Measurements from ENCODE around the gene PALM3. TPM values are rescaled to one million over a fixed set of nuclear protein-coding genes. Genes with fewer than 3 reads are reported as not detected.
"Not testable (repeated sequence)": the region's sequence is repeated elsewhere in the genome, so short reads cannot be mapped to it uniquely, and the experiment has no call there.

Gene PALM3
- total and polyA plus RNA-seq, 2 donors (not counting 3 experiments of a cell fraction or from before 2014, with no cell fraction given), result 0.08 to 0.31 TPM

- peaks cover 6% of the 10 kb centered on the region for H3K4me1 ChIP-seq (ENCODE audit: control insufficient read depth, extremely low read depth, insufficient read depth, low read length)
- DNase-seq (ENCODE audit: low read depth, low spot score), result no peak
- no peak overlapping the region for H3K27ac ChIP-seq (ENCODE audit: insufficient read depth, low read depth, low read length)
- no peak for FAIRE-seq
- H3K4me2 ChIP-seq (ENCODE audit: insufficient read depth, low read length), result no peak overlapping the region
- H3K9me3 ChIP-seq (replicated peaks; ENCODE audit: control insufficient read depth, insufficient read depth, low read length), result no peaks in the 10 kb centered on the region
- no peak overlapping the region for H2AFZ ChIP-seq (ENCODE audit: low read depth, low read length)
- ChIA-PET CTCF (interaction anchor here (1.1 to 2.9 kb wide), 4 partner anchors 13 to 36 kb away, joined by 3 to 10 read pairs (median 6); partner anchors contain the start of gene MISP3), POLR2A (no interaction called here)
- peaks cover 0 to 2% of the 10 kb centered on the region in 2 experiments for H3K27me3 ChIP-seq (ENCODE audit: control insufficient read depth in 2 of 2, insufficient read depth in 2 of 2, low read length in 2 of 2)
- H3K9me1 ChIP-seq (replicated peaks; ENCODE audit: control insufficient read depth, extremely low read depth, insufficient read depth, low read length), result no peaks in the 10 kb centered on the region
- H3K79me2 ChIP-seq (ENCODE audit: control insufficient read depth, insufficient read depth, low read length), result no peaks in the 10 kb centered on the region
- BruUV-seq (replicated peaks), result no TSS peak
- no peak overlapping the region for H3K4me3 ChIP-seq (replicated peaks in 1 of 3; ENCODE audit: insufficient read depth in 1 of 3, low read depth in 1 of 3, low read length in 3 of 3)
- H3K36me3 ChIP-seq (ENCODE audit: control insufficient read depth in 2 of 2, extremely low read depth in 1 of 2, insufficient read depth in 2 of 2, low read length in 2 of 2), result no peaks in the 10 kb centered on the region
- intact Hi-C loops (cut with micrococcal nuclease), result no loop called here
- H4K20me1 ChIP-seq (replicated peaks; ENCODE audit: control insufficient read depth, extremely low read depth, insufficient read depth, low read length), result no peaks in the 10 kb centered on the region
- TF ChIP-seq MYC (IDR thresholded peaks at IDR 0.05; ENCODE audit: low read depth, low read length) (no peak), FOS (IDR thresholded peaks at IDR 0.05; ENCODE audit: borderline replicate concordance, insufficient read depth, low read length) (no peak), GATA2 (IDR thresholded peaks at IDR 0.05; ENCODE audit: insufficient read depth, insufficient read length, low read depth, low read length) (no peak), EZH2 (IDR thresholded peaks at IDR 0.05; ENCODE audit: borderline replicate concordance, low read depth, low read length, severe bottlenecking) (no peak), POLR2AphosphoS5 (IDR thresholded peaks at IDR 0.05; ENCODE audit: insufficient read depth, low read depth, low read length) (no peak), JUN (IDR thresholded peaks at IDR 0.05; ENCODE audit: borderline replicate concordance, insufficient read depth, insufficient read length, low read depth) (no peak), POLR2A (IDR thresholded peaks at IDR 0.05; ENCODE audit: low read depth, low read length) (no peak), CTCF (IDR thresholded peaks at IDR 0.05; ENCODE audit: extremely low read depth in 1 of 2, insufficient read depth in 1 of 2, low read depth in 1 of 2, low read length in 2 of 2) (no peak), MAX (IDR thresholded peaks at IDR 0.05; ENCODE audit: insufficient read depth, insufficient read length) (no peak)
- dilution Hi-C loops (cut with MboI; ENCODE audit: extremely low pct_ligation_motif_present, low sequenced_read_pairs), result no loop called here
- no peak overlapping the region for H3K9ac ChIP-seq (replicated peaks; ENCODE audit: extremely low read depth, insufficient read depth, low read length)
These were observed 26.2 kb downstream of the PALM3 start for GRCh38 chr19:14035706-14036105.

GRCh38 chr19:14035159-14035558, 26.7 kb downstream of the PALM3 start:
- FAIRE-seq; H3K27ac ChIP-seq (ENCODE audit: insufficient read depth, low read depth, low read length); BruUV-seq (replicated peaks): not testable (repeated sequence)

More at GRCh38 chr19:14035159-14035558, 26.7 kb downstream of the PALM3 start:
- H3K9me3 ChIP-seq (replicated peaks; ENCODE audit: control insufficient read depth, insufficient read depth, low read length); H3K4me1 ChIP-seq (ENCODE audit: control insufficient read depth, extremely low read depth, insufficient read depth, low read length); POLR2A ChIA-PET; H3K79me2 ChIP-seq (ENCODE audit: control insufficient read depth, insufficient read depth, low read length); H4K20me1 ChIP-seq (replicated peaks; ENCODE audit: control insufficient read depth, extremely low read depth, insufficient read depth, low read length); intact Hi-C loops (cut with micrococcal nuclease); H2AFZ ChIP-seq (ENCODE audit: low read depth, low read length); H3K36me3 ChIP-seq (ENCODE audit: control insufficient read depth in 2 of 2, extremely low read depth in 1 of 2, insufficient read depth in 2 of 2, low read length in 2 of 2); H3K9me1 ChIP-seq (replicated peaks; ENCODE audit: control insufficient read depth, extremely low read depth, insufficient read depth, low read length); H3K4me2 ChIP-seq (ENCODE audit: insufficient read depth, low read length); DNase-seq (ENCODE audit: low read depth, low spot score); dilution Hi-C loops (cut with MboI; ENCODE audit: extremely low pct_ligation_motif_present, low sequenced_read_pairs); H3K27me3 ChIP-seq (ENCODE audit: control insufficient read depth in 2 of 2, insufficient read depth in 2 of 2, low read length in 2 of 2); H3K9ac ChIP-seq (replicated peaks; ENCODE audit: extremely low read depth, insufficient read depth, low read length); H3K4me3 ChIP-seq (replicated peaks in 1 of 3; ENCODE audit: insufficient read depth in 1 of 3, low read depth in 1 of 3, low read length in 3 of 3): not testable (repeated sequence)
- CTCF ChIA-PET, result interaction anchor here (0.7 to 2.7 kb wide), 5 partner anchors 13 to 37 kb away, joined by 3 to 9 read pairs (median 3); partner anchors contain the start of gene MISP3

Measured in endothelial cell of umbilical vein (primary cell).